CD4-positive, alpha-beta T cell treated with Interleukin-15 for 1 hour (primary cell): ENCODE measurements around the gene MYMK.

Source experiments
- DNase-seq: peaks from one replicate; pipeline ENCODE4 v3.0.0-alpha.2; 2020

MYMK gene

GRCh38 chr9:133499132-133499891, 25.4 kb downstream of the MYMK start:
- no peak for DNase-seq

- no peak for DNase-seq
Observed at GRCh38 chr9:133496861-133497842, 27.6 kb downstream of the MYMK start.

- DNase-seq: no peak
Observed at GRCh38 chr9:133495327-133496293, 29.1 kb downstream of the MYMK start.

- DNase-seq: no peak
Observed at GRCh38 chr9:133494636-133495326, 30.0 kb downstream of the MYMK start.

DNA sequence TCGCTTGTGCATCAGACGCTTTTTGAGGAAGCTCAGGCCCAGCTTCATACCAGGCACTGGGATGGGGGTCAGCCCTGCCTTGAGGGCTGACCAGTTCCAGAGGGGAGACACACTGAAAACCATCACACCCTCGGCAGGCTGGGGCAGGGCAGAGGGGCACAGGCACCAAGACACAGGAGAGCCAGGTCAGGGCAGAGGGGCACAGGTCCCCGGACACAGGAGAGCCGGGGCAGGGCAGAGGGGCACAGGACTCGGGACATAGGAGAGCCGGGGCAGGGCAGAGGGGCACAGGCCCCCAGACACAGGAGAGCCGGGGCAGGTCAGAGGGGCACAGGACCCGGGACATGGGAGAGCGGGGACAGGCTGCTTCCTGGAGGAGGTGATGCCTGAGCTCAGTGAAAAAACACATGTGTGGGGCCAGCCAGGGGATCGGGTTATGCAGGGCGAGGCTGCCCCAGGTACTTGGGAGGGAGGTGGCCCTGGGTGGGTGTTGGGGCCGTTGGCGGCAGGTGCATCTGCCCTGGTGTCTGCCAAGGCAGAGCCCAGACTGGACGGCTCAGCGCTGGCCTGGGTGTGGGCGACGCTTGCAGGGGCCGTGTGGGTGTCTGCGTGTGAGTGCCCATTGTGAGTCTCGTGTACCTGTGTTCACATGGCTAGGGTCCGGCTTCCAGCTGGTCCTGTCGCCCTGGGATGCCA, 30.8 kb downstream of the MYMK start:
- no peak for DNase-seq

DNA sequence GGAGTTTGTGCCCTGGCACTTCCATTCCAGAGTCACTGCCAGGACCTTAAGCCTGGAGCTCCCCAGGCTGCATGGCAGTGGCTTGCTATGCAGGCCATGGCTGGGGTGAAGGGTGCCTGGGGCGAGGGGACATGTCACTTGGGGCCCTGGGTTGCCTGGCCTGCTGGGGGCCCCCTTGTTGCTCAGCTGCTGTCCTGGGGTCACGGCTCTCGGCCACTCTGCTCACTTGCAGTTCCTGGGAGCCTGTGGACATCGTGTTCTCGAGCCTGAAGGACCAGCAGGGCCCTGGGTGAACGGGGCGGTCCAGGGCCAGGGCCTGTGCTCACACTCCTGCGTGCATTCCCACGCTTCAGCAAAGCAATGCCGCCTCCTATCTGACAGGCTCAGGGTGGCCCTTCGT, 31.3 kb downstream of the MYMK start:
- DNase-seq: no peak

GRCh38 chr9:133492061-133493021, 32.4 kb downstream of the MYMK start:
- no peak for DNase-seq

DNA sequence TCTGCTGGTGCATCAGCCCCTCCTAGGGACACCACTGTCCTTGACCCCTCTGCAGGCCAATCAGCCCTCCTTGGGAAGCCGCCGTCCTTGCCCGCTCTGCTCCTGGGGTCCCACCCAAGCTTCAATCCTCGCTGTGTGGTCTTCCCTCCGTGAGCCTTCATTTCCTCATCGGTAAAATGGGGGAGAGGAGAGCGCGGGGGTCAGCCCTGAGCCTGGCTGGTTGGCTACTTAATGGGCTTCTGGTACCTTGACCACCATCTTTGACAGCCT, 33.2 kb downstream of the MYMK start:
- no peak for DNase-seq

- no peak for DNase-seq
Observed at GRCh38 chr9:133490865-133491655, 33.7 kb downstream of the MYMK start.

- DNase-seq: no peak
Observed at GRCh38 chr9:133490201-133490681, 34.5 kb downstream of the MYMK start.

DNA sequence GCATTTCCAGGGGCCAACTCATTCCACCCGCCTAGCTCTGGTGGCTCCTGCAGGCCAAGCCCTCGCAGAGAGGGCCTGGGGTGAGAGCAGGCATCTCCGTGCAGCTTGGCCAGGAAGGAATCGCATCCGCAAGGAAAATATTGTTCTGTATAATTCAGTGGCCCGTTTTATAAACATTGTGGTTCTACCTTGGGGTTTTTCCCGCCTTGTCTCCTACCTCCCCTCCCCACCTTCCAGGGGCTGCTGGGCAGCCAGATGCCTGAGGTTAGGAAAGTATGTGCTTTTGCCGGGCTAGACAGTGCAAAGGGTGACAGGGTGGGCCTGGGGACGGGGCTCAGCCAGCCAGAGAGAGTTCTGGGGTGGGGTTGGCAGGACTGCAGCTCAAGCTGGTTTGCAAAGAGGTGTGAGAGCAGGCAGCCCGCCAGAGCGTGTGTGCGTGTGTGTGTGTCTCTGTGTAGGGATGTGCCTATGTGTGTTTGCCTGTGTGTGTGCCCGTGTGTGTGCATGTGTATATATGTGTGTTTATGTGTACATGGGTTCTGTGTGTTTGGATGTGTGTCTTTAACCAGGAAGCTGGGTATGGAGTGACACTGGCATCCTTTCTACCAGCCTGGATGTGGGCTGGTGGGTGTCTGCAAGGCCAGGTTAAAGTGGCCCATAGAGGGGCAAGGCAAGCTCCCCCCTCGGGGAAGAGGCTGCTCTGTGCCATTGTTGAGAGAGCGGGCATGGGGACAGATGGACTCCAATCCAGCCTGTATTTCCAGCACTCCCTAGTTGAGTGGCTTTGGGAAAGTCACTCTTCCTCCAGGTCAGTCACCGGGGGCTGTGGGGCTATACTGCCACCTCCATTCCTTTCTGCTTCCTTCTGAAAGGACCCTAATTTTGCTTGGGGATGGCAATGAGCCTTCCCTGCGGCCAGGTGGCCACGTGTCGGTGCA, 35.2 kb downstream of the MYMK start:
- DNase-seq: no peak

DNA sequence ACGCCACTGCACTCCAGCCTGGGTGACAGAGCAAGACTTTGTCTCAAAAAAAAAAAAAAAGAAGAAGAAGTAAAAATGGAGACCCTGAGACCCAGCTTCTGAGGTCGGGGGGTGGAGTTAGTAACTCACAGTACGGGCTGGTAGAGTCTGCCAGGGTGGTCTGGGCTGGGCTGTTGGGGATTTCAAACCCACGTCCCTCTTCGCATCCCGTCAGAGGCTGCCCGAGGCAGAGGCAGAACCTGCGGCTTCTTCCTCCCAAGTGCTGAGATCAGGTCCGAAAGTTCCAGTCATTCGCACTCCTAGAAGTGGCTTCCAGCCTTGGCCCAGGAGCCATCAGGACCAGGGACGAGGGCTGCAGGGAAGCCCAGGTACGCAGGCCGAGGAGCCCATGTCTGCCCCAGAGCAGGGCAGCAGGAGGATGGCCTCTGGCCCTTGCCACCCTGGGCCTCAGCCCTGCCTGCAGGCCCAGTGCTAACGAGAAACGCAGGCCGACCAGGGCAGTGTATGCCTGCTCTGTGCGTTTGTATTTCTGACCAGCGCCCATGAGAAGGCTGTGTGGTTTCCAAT, 36.0 kb downstream of the MYMK start:
- no peak for DNase-seq

DNA sequence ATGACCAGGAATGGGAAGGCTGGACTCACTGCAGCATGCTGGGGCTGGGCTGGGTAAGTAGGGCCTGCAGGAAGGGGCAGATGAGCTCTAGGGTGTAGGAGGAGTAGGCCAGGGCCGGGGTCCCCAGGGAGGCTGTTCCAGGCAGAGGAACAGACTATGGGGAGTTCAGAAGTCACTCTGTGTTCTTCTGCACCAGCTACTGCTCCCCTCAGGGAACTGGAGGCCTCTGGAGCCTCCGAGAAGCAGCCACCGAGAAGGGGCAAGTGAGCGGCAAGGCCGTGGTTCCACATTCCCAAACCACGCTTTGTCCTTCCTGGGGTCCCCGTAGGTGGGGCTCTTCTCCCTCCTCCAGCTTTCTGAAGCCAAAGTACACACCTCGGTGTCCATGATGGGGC, 37.4 kb downstream of the MYMK start:
- DNase-seq: no peak

DNA sequence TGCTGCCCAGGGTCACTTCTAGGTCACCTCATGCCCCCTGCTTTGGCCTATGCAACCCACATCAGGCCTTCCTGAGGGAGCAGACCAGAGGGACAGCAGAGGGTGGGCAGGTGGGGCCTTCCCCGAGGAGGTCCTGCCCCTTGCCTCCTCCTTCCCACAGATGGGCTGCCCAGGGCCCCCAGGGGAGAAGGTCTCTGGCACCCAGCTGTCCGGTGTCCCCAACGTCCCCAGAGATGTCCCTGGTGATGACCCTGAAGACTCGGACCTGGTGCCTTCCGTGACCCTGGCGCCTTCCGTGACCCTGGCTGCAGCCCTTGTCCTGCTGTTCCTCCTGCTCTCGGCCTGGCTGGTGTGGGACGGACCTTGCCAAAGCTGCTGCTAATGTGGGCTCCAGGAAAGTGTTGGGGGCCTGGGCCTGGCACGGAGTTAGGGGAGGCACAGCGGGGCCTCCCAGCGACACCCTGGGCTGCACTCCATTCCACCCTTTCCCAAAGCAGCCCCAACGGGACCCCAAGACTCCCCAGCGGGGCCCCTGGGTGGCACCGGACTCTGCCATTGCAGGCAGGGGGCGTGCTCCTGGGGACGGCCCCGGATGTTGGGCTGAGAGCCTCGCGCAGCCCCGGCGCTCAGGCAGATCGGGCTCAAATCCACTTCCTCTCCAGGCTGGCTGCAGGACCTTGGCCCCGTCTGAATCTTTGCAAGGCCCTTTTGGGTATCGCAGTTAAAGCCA, 39.1 kb downstream of the MYMK start:
- DNase-seq: no peak

DNA sequence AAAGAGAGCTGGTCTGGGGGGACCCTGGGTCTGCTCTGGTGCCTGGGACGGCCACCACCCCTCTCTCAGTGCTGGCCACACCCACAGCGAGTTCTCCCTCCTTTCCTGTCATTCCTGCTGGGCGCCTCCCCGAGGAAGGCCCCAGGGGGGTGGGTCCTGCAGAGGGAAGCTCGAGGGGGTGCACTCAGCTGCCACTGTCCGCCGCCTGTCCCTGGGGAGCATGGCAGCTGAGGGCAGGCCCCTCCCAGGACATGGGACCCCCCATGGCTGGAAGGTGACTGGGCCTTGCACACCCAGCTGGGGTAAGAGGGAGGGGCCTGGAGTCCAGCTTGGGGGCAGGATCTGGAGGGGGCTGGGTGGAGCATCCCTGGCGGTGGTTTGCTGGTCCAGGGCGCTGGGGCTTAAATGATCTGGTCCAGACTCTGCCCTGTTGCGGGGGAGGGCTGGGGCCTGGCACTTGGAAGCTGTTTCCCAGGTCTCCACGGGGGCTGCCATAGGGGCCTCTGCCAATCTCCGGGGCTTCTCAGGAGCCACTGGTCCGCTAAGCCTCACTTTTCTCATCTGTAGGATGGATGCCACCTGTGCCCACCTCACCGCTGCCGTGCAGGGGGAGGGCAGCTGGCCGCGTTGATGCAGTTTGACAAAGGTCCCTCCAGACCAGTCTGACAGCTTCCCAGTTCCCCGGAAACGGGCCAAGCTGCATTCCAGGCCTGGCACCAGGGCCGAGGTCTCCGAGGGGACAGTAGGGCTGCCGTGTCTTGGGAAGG, 39.9 kb downstream of the MYMK start:
- DNase-seq: no peak

GRCh38 chr9:133483611-133484010, 41.1 kb downstream of the MYMK start:
- no peak for DNase-seq
